GM23338 (cell line): ENCODE results near the gene ELMOD3. TPM values are rescaled to one million over a fixed set of nuclear protein-coding genes. Genes with fewer than 3 reads are reported as not detected.

Source experiments
- CREB1 ChIP-seq: fragments of 250-450 bp; sonication (Bioruptor Pico); IDR thresholded peaks from 2 replicates; pipeline ENCODE4 v1.5.0; 2020; ENCODE audit warnings: low read depth, mild to moderate bottlenecking, moderate library complexity
- CTCF ChIP-seq, 2 experiments: fragments of 200-600 bp in 1 of 2; sonication (generic) in 1 of 2; conservative IDR thresholded peaks; 2 replicates each; pipeline versions ENCODE4 v1.5.1 to v1.6.1; 2016 to 2017; ENCODE audit warnings: antibody characterized with exemption in 2 of 2, low read depth in 2 of 2, mild to moderate bottlenecking in 2 of 2, moderate library complexity in 1 of 2
- ETS1 ChIP-seq: IDR thresholded peaks from 2 replicates; pipeline ENCODE4 v1.6.1; 2016; ENCODE audit warnings: antibody characterized with exemption
- JUNB ChIP-seq: IDR thresholded peaks from one replicate; pipeline ENCODE4 v1.6.1; 2016; ENCODE audit warnings: antibody characterized with exemption; ENCODE audit not compliant: unreplicated experiment
- NANOG ChIP-seq: IDR thresholded peaks from 2 replicates; pipeline ENCODE4 v1.6.1; 2016; ENCODE audit warnings: antibody characterized with exemption, borderline replicate concordance
- ZNF114 ChIP-seq: fragments of 250-450 bp; sonication (Bioruptor Pico); IDR thresholded peaks from 2 replicates; pipeline ENCODE4 v1.5.0; 2020; ENCODE audit warnings: mild to moderate bottlenecking, moderate library complexity
- ZNF462 ChIP-seq: fragments of 250-450 bp; sonication (Bioruptor Pico); IDR thresholded peaks from 2 replicates; pipeline ENCODE4 v1.5.0; 2020; ENCODE audit warnings: mild to moderate bottlenecking, moderate library complexity
- polyA plus RNA-seq: library from polyadenylated mRNA; unstranded; fragments of >200 nt; fragmentation: Nextera tagmentation; extraction: Ambion mirVana; gene quantifications from 2 replicates; pipeline ENCODE4 v1.2.1, GENCODE V29; 2016
- total RNA-seq: library from RNA; depleted of rRNA; stranded (reverse); fragments of >200 nt; shearing (Covaris generic); gene quantifications from 2 replicates; pipeline ENCODE4 v1.2.3, GENCODE V29; 2014

Gene ELMOD3
- total and polyA plus RNA-seq, 2 experiments from 2014 or later, result 8.6 to 8.9 TPM

- TF ChIP-seq ZNF462 (CRISPR knock-in tag), result no peak
- TF ChIP-seq JUNB, result no peak
- TF ChIP-seq CTCF (conservative IDR thresholded peaks at IDR 0.05; ENCODE audit: low read depth in 2 of 2), result no peak
- no peak for TF ChIP-seq ZNF114 (CRISPR knock-in tag)
- TF ChIP-seq NANOG, result no peak
- no peak for TF ChIP-seq CREB1 (CRISPR knock-in tag)
- no peak for TF ChIP-seq ETS1
Observed at GRCh38 chr2:85415980-85416650, 61.5 kb downstream of the ELMOD3 start (continued).
